IMR-90 (cell line): Measurements from ENCODE around the gene DMD. TPM values are rescaled to one million over a fixed set of nuclear protein-coding genes. Genes with fewer than 3 reads are reported as not detected.

ENCODE experiments used
- ATAC-seq: fragments of 200-7000 bp; cut with Tn5 transposase; 2 replicates; pipeline ENCODE4 v1.9.1; 2020; ENCODE audit warnings: low read depth, mild to moderate bottlenecking, moderate library complexity
- BruUV-seq: library from RNA; stranded (reverse); fragments of 400-500 nt; replicated peaks from 2 replicates; lab custom pipeline; 2021; lab: Mats Ljungman, UMichigan
- CTCF ChIA-PET: fragments of 300-600 bp; formaldehyde crosslinking; extraction: SDS; loops from one replicate; lab custom pipeline; 2021; ENCODE audit warnings: antibody characterized with exemption; lab: Yijun Ruan, JAX
- POLR2A ChIA-PET: fragments of 300-600 bp; sonication (Branson Sonifier 250); formaldehyde crosslinking; loops from one replicate; lab custom pipeline; 2022; ENCODE audit warnings: antibody characterized with exemption; ENCODE audit not compliant: unreplicated experiment; lab: Charles Lee
- DNase-seq: peaks from one replicate; pipeline ENCODE4 v3.0.0; 2013
- H2AFZ ChIP-seq: replicated peaks from 2 replicates; pipeline ENCODE3; 2013; ENCODE audit warnings: low read length, mild to moderate bottlenecking; ENCODE audit not compliant: poor library complexity
- H2AK5ac ChIP-seq: 2 replicates; pipeline ENCODE4 v1.6.1; 2013; ENCODE audit warnings: low read depth, low read length, inconsistent platforms
- H2AK9ac ChIP-seq: replicated peaks from 2 replicates; pipeline ENCODE3; 2013; ENCODE audit warnings: mild to moderate bottlenecking, low read depth, low read length, moderate library complexity; ENCODE audit not compliant: poor library complexity
- H2BK120ac ChIP-seq: 2 replicates; pipeline ENCODE4 v1.6.1; 2013; ENCODE audit warnings: low read depth, low read length, inconsistent platforms
- H2BK15ac ChIP-seq: 3 replicates; pipeline ENCODE4 v1.6.1; 2013; ENCODE audit warnings: low read depth, low read length, inconsistent platforms
- H2BK20ac ChIP-seq: 2 replicates; pipeline ENCODE4 v1.6.1; 2013; ENCODE audit warnings: low read depth, mild to moderate bottlenecking, inconsistent platforms, low read length, moderate library complexity
- H2BK5ac ChIP-seq: 2 replicates; pipeline ENCODE4 v1.6.1; 2013; ENCODE audit warnings: mild to moderate bottlenecking, low read depth, low read length, inconsistent platforms; ENCODE audit not compliant: poor library complexity, severe bottlenecking
- H3K14ac ChIP-seq: replicated peaks from 2 replicates; pipeline ENCODE4 v1.6.1; 2013; ENCODE audit warnings: low read depth, low read length, inconsistent platforms
- H3K18ac ChIP-seq: 2 replicates; pipeline ENCODE4 v1.6.1; 2013; ENCODE audit warnings: low read depth, low read length, control low read depth
- H3K23ac ChIP-seq: 2 replicates; pipeline ENCODE4 v1.6.1; 2013; ENCODE audit warnings: low read depth, low read length, inconsistent platforms
- H3K27ac ChIP-seq: 2 replicates; pipeline ENCODE4 v1.5.1; 2013; ENCODE audit warnings: mild to moderate bottlenecking, control low read depth, low read length; ENCODE audit not compliant: insufficient read depth
- H3K27me3 ChIP-seq: 2 replicates; pipeline ENCODE4 v1.6.1; 2013; ENCODE audit warnings: low read length; ENCODE audit not compliant: control insufficient read depth, insufficient read depth
- H3K36me3 ChIP-seq: 2 replicates; pipeline ENCODE4 v1.6.1; 2013; ENCODE audit warnings: low read length, mixed read lengths; ENCODE audit not compliant: control insufficient read depth, insufficient read depth
- H3K4ac ChIP-seq: 2 replicates; pipeline ENCODE4 v1.6.1; 2013; ENCODE audit warnings: low read depth, low read length, inconsistent platforms
- H3K4me1 ChIP-seq: 2 replicates; pipeline ENCODE4 v1.6.1; 2013; ENCODE audit warnings: low read length, mixed read lengths; ENCODE audit not compliant: control insufficient read depth, insufficient read depth
- H3K4me2 ChIP-seq: 2 replicates; pipeline ENCODE4 v1.6.1; 2013; ENCODE audit warnings: low read depth, mild to moderate bottlenecking, control low read depth, low read length, moderate library complexity
- H3K4me3 ChIP-seq: 2 replicates; pipeline ENCODE4 v1.5.1; 2013; ENCODE audit warnings: low read depth, mild to moderate bottlenecking, control low read depth, low read length, moderate library complexity; ENCODE audit not compliant: insufficient read depth
- H3K56ac ChIP-seq: 2 replicates; pipeline ENCODE4 v1.6.1; 2013; ENCODE audit warnings: low read length, inconsistent platforms; ENCODE audit not compliant: insufficient read depth; ENCODE audit errors: extremely low read depth
- H3K79me1 ChIP-seq, 2 experiments: 2 replicates each; pipeline ENCODE4 v1.6.1; 2013; ENCODE audit warnings: low read length in 2 of 2, inconsistent platforms in 1 of 2, low read depth in 1 of 2
- H3K9ac ChIP-seq: 2 replicates; pipeline ENCODE4 v1.6.1; 2013; ENCODE audit warnings: low read depth, low read length, control low read depth
- H3K9me1 ChIP-seq: 2 replicates; pipeline ENCODE4 v1.6.1; 2013; ENCODE audit warnings: low read length, inconsistent platforms; ENCODE audit not compliant: insufficient read depth
- H3K9me3 ChIP-seq: 2 replicates; pipeline ENCODE4 v1.6.1; 2013; ENCODE audit warnings: low read length; ENCODE audit not compliant: control insufficient read depth, insufficient read depth
- H4K20me1 ChIP-seq: 2 replicates; pipeline ENCODE4 v1.6.1; 2013; ENCODE audit warnings: low read length, inconsistent platforms; ENCODE audit not compliant: insufficient read depth
- H4K5ac ChIP-seq: 2 replicates; pipeline ENCODE4 v1.6.1; 2013; ENCODE audit warnings: mild to moderate bottlenecking, low read depth, low read length, control low read depth
- H4K8ac ChIP-seq, 2 experiments: 2 replicates each; pipeline ENCODE4 v1.6.1; 2013; ENCODE audit warnings: low read depth in 2 of 2, low read length in 2 of 2, control low read depth in 1 of 2, inconsistent platforms in 1 of 2
- H4K91ac ChIP-seq: 2 replicates; pipeline ENCODE4 v1.6.1; 2013; ENCODE audit warnings: low read depth, low read length, inconsistent platforms; ENCODE audit not compliant: insufficient read depth
- CHD1 ChIP-seq: IDR thresholded peaks from 2 replicates; pipeline ENCODE4 v1.6.1; 2012; ENCODE audit warnings: low read depth, low read length, improper control_type of control experiment
- MAFK ChIP-seq: IDR thresholded peaks from 2 replicates; pipeline ENCODE4 v1.6.1; 2012; ENCODE audit warnings: low read depth, low read length, improper control_type of control experiment
- MXI1 ChIP-seq: IDR thresholded peaks from 2 replicates; pipeline ENCODE4 v1.6.1; 2012; ENCODE audit warnings: low read depth, mild to moderate bottlenecking, low read length, moderate library complexity, borderline replicate concordance
- RAD21 ChIP-seq: IDR thresholded peaks from 2 replicates; pipeline ENCODE4 v1.6.1; 2012; ENCODE audit warnings: low read length, improper control_type of control experiment
- SMC3 ChIP-seq: fragments of 150-350 bp; IDR thresholded peaks from 2 replicates; pipeline ENCODE4 v1.6.1; 2016; ENCODE audit warnings: low read depth, mild to moderate bottlenecking, antibody characterized with exemption, low read length, moderate library complexity
- WGBS, 2 experiments: methylation state at CpG; one replicate each; pipeline versions ENCODE4 v1.1.5 to v1.1.7; 2013; ENCODE audit warnings: missing lambda C conversion rate in 2 of 2; ENCODE audit not compliant: insufficient read length in 1 of 2; ENCODE audit errors: extremely low coverage in 2 of 2; 5-methylcytosine and 5-hydroxymethylcytosine counted together
- dilution Hi-C: fragments of 300-500 bp; cut with HindIII; formaldehyde crosslinking; loops from one replicate; pipeline ENCODE4 v1.14.3; 2018; ENCODE audit warnings: low sequenced_read_pairs; ENCODE audit not compliant: unreplicated experiment
- in situ Hi-C: fragments of 300-500 bp; cut with MboI; formaldehyde crosslinking; loops from 3 replicates; pipeline ENCODE4 v1.14.3; 2019; ENCODE audit warnings: low sequenced_read_pairs, inconsistent platforms, mixed read lengths
- intact Hi-C: fragments of 100-400 bp; cut with micrococcal nuclease; formaldehyde crosslinking; loops from 2 replicates; pipeline ENCODE4 v1.10.0; 2022
- polyA plus RNA-seq, 3 experiments: library from polyadenylated mRNA; depleted of rRNA; stranded (reverse); fragments of >200 nt; gene quantifications; 2 replicates each; pipeline ENCODE4 v1.2.3, GENCODE V29; 2012; ENCODE audit warnings: low replicate concordance in 1 of 3
- total RNA-seq: library from RNA; depleted of rRNA; stranded (reverse); fragments of >200 nt; gene quantifications from 2 replicates; pipeline ENCODE4 v1.2.3, GENCODE V29; 2012
- TF ChIP-seq, protein P1 (sequence below): fragments of 150-350 bp; IDR thresholded peaks from 2 replicates; pipeline ENCODE4 v1.6.1; 2016; ENCODE audit warnings: low read depth, mild to moderate bottlenecking, low read length, moderate library complexity, borderline replicate concordance
- TF ChIP-seq, protein P2 (sequence below): fragments of 150-350 bp; IDR thresholded peaks from 2 replicates; pipeline ENCODE4 v1.6.1; 2017; ENCODE audit warnings: mild to moderate bottlenecking, antibody characterized with exemption, low read length, low read depth

The DMD gene
- total and polyA plus RNA-seq, 2 of the 4 experiments (the other 2 are of a cell fraction), result 6.6 to 11.8 TPM

DNA sequence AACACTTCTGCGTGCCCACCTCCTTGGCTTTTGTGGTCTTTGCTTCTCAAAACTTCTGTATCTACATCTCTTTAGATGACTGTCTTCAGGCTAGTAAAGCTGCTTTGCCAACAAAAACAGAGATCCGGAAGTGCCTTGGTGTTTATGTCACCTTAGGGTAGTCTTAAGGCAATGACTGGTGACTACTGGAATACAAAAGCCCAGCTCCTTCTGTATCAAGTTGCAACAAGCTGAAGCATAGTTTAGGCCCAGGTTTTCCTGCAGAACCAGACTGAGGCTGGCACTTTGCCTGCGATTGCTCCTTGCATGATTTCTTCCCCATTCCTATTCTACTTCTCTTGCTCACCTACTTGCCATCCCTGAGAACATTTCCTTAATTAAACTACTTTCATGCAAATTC lies 333.8 kb downstream of the DMD start:
- Histone ChIP-seq H3K4me2 (no peak overlapping the region), H3K9ac (no peak overlapping the region), H3K79me1 (no peaks in the 10 kb centered on the region), H3K4me3 (no peak overlapping the region), H2BK120ac (no peak overlapping the region), H3K56ac (no peak overlapping the region), H3K18ac (no peak overlapping the region), H3K4ac (no peak overlapping the region), H4K5ac (no peak overlapping the region), H4K20me1 (no peaks in the 10 kb centered on the region), H2AK5ac (no peak overlapping the region), H2AK9ac (no peak overlapping the region), H3K9me3 (no peaks in the 10 kb centered on the region), H3K27ac (no peak overlapping the region), H3K36me3 (no peaks in the 10 kb centered on the region), H4K8ac (no peak overlapping the region), H3K4me1 (no peaks in the 10 kb centered on the region), H2BK15ac (no peak overlapping the region), H2AFZ (no peak overlapping the region), H3K14ac (no peak overlapping the region), H2BK5ac (no peak overlapping the region), H3K23ac (no peak overlapping the region), H3K27me3 (no peaks in the 10 kb centered on the region), H2BK20ac (no peak overlapping the region), H3K9me1 (no peaks in the 10 kb centered on the region), H4K91ac (no peak overlapping the region)
- intact Hi-C loops (no loop called here), in situ Hi-C loops (no loop called here), dilution Hi-C loops (no loop called here)
- POLR2A ChIA-PET, result no interaction called here
- TF ChIP-seq RAD21 (no peak), CHD1 (no peak), MAFK (no peak), SMC3 (no peak), MXI1 (no peak)
- TF ChIP-seq, protein P1, sequence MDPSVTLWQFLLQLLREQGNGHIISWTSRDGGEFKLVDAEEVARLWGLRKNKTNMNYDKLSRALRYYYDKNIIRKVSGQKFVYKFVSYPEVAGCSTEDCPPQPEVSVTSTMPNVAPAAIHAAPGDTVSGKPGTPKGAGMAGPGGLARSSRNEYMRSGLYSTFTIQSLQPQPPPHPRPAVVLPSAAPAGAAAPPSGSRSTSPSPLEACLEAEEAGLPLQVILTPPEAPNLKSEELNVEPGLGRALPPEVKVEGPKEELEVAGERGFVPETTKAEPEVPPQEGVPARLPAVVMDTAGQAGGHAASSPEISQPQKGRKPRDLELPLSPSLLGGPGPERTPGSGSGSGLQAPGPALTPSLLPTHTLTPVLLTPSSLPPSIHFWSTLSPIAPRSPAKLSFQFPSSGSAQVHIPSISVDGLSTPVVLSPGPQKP, result no peak
- TF ChIP-seq, protein P2, sequence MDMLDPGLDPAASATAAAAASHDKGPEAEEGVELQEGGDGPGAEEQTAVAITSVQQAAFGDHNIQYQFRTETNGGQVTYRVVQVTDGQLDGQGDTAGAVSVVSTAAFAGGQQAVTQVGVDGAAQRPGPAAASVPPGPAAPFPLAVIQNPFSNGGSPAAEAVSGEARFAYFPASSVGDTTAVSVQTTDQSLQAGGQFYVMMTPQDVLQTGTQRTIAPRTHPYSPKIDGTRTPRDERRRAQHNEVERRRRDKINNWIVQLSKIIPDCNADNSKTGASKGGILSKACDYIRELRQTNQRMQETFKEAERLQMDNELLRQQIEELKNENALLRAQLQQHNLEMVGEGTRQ, result no peak
- DNase-seq (peak; percentile 41), ATAC-seq (peak; percentile 35; the same call in 1 of the 2 replicates)
- BruUV-seq, result no TSS peak
- WGBS, 2 experiments, result 80% methylated on average over 1 of the region's 3 CpGs; no CpG with 5 or more reads in 1 of the 2 experiments
- CTCF ChIA-PET, result no interaction called here
